HepG2 (cell line): ENCODE data around the gene SMARCA2. TPM values are rescaled to one million over a fixed set of nuclear protein-coding genes. Genes with fewer than 3 reads are reported as not detected.

ENCODE experiments used
- ATAC-seq: fragments of 200-7000 bp; cut with Tn5 transposase; 3 replicates; pipeline ENCODE4 v1.9.1; 2020; ENCODE audit warnings: mild to moderate bottlenecking, moderate library complexity
- BruUV-seq: library from RNA; stranded (reverse); fragments of 400-500 nt; replicated peaks from 2 replicates; lab custom pipeline; 2021; lab: Mats Ljungman, UMichigan
- CTCF ChIA-PET: fragments of 300-600 bp; formaldehyde crosslinking; extraction: SDS; loops from one replicate; lab custom pipeline; 2021; ENCODE audit warnings: low total read pairs, inconsistent platforms, low intra/inter-chr PET ratio; lab: Yijun Ruan, JAX
- POLR2A ChIA-PET: fragments of 350-600 bp; sonication (Branson Sonifier 250); formaldehyde crosslinking; loops from one replicate; lab custom pipeline; 2020; ENCODE audit warnings: antibody characterized with exemption, inconsistent platforms; lab: Yijun Ruan, JAX
- DNase-seq: peaks from one replicate; pipeline ENCODE4 v3.0.0-alpha.2; 2015; ENCODE audit warnings: low spot score
- FAIRE-seq: peaks from 3 replicates; lab custom pipeline; 2011; peaks lifted over from hg19 to GRCh38; lab: Jason Lieb, UNC
- H2AFZ ChIP-seq: one replicate; pipeline ENCODE4 v1.6.1; 2011; ENCODE audit warnings: low read length, inconsistent platforms
- H3K27ac ChIP-seq: fragments of 300-600 bp; 3 replicates; pipeline ENCODE4 v1.8.0; 2011; ENCODE audit warnings: mixed run types, mild to moderate bottlenecking, mixed read lengths, low read length, inconsistent platforms; ENCODE audit not compliant: insufficient read depth; ENCODE audit errors: extremely low read length
- H3K27me3 ChIP-seq, 2 experiments: fragments of 200-600 bp in 1 of 2; 2 replicates in 1 of 2; 3 replicates in 1 of 2; pipeline versions ENCODE4 v1.6.0 to v1.8.0; 2011; ENCODE audit warnings: low read length in 2 of 2, mild to moderate bottlenecking in 2 of 2, moderate library complexity in 2 of 2, inconsistent platforms in 1 of 2; ENCODE audit not compliant: insufficient read depth in 2 of 2, control insufficient read depth in 1 of 2
- H3K36me3 ChIP-seq, 2 experiments: fragments of 200-600 bp in 1 of 2; replicated peaks in 1 of 2; 2 replicates in 1 of 2; 3 replicates in 1 of 2; pipeline versions ENCODE4 v1.5.1 to v1.8.0; 2011; ENCODE audit warnings: low read length in 2 of 2, inconsistent platforms in 1 of 2; ENCODE audit not compliant: insufficient read depth in 2 of 2, control insufficient read depth in 1 of 2
- H3K4me1 ChIP-seq: 2 replicates; pipeline ENCODE4 v1.5.1; 2012; ENCODE audit warnings: low read length, inconsistent platforms; ENCODE audit not compliant: insufficient read depth
- H3K4me2 ChIP-seq: 2 replicates; pipeline ENCODE4 v1.6.0; 2011; ENCODE audit warnings: low read depth, low read length, inconsistent platforms
- H3K4me3 ChIP-seq, 3 experiments: fragments of 200-600 bp in 1 of 3; sonication (generic), shearing (Covaris generic) in 1 of 3; replicated peaks in 1 of 3; 2 replicates each; pipeline ENCODE4 v1.5.1; 2011 to 2016; ENCODE audit warnings: low read length in 3 of 3, inconsistent platforms in 2 of 3, low read depth in 2 of 3, mild to moderate bottlenecking in 2 of 3, control low read depth in 1 of 3, mixed read lengths in 1 of 3; ENCODE audit not compliant: insufficient read depth in 1 of 3
- H3K79me2 ChIP-seq: one replicate; pipeline ENCODE4 v1.6.1; 2011; ENCODE audit warnings: low read length, inconsistent platforms; ENCODE audit not compliant: insufficient read depth
- H3K9ac ChIP-seq: 2 replicates; pipeline ENCODE4 v1.6.0; 2011; ENCODE audit warnings: mild to moderate bottlenecking, low read depth, low read length, inconsistent platforms; ENCODE audit not compliant: insufficient read depth
- H3K9me3 ChIP-seq: 2 replicates; pipeline ENCODE4 v1.5.1; 2012; ENCODE audit warnings: mild to moderate bottlenecking, low read length
- H4K20me1 ChIP-seq: 2 replicates; pipeline ENCODE4 v1.6.0; 2011; ENCODE audit warnings: inconsistent platforms, mild to moderate bottlenecking, low read length, moderate library complexity; ENCODE audit not compliant: insufficient read depth
- ELF3 ChIP-seq: IDR thresholded peaks from 2 replicates; pipeline ENCODE4 v1.6.1; 2016; ENCODE audit warnings: missing genetic modification reagents, missing compliant biosample characterization
- MAFF ChIP-seq: IDR thresholded peaks from 2 replicates; pipeline ENCODE4 v1.6.1; 2011; ENCODE audit warnings: low read depth, low read length, improper control_type of control experiment
- MAFK ChIP-seq, 2 experiments: IDR thresholded peaks in 1 of 2; conservative IDR thresholded peaks in 1 of 2; 2 replicates each; pipeline ENCODE4 v1.6.1; 2011; ENCODE audit warnings: improper control_type of control experiment in 2 of 2, low read length in 2 of 2
- MBNL3 ChIP-seq: fragments of 250-450 bp; sonication (Bioruptor Pico); conservative IDR thresholded peaks from 2 replicates; pipeline ENCODE4 v1.8.0; 2022; ENCODE audit warnings: mild to moderate bottlenecking, inconsistent platforms
- RNF219 ChIP-seq: sonication (generic); formaldehyde crosslinking; IDR thresholded peaks from 2 replicates; pipeline ENCODE4 v1.5.0; 2020; ENCODE audit warnings: mild to moderate bottlenecking, missing genetic modification reagents
- ZFP1 ChIP-seq: IDR thresholded peaks from 2 replicates; pipeline ENCODE4 v1.6.1; 2016
- ZNF367 ChIP-seq: sonication (generic); formaldehyde crosslinking; IDR thresholded peaks from 2 replicates; pipeline ENCODE4 v1.4.0; 2020; ENCODE audit warnings: missing genetic modification reagents, borderline replicate concordance
- ZNF557 ChIP-seq: sonication (generic); formaldehyde crosslinking; IDR thresholded peaks from 2 replicates; pipeline ENCODE4 v1.4.0; 2020; ENCODE audit warnings: missing genetic modification reagents
- ZNF652 ChIP-seq: IDR thresholded peaks from 2 replicates; pipeline ENCODE4 v1.6.1; 2016; ENCODE audit warnings: low read depth, borderline replicate concordance
- ZNF691 ChIP-seq: sonication (generic); formaldehyde crosslinking; IDR thresholded peaks from 2 replicates; pipeline ENCODE4 v1.4.0; 2020; ENCODE audit warnings: missing genetic modification reagents, low read depth, mild to moderate bottlenecking, borderline replicate concordance
- WGBS: methylation state at CpG from one replicate; pipeline ENCODE4 v1.1.6; 2017; ENCODE audit warnings: low lambda C conversion rate; 5-methylcytosine and 5-hydroxymethylcytosine counted together
- in situ Hi-C: cut with HindIII; loops from 2 replicates; pipeline ENCODE4 v1.10.0; 2017; ENCODE audit warnings: low pct_unique_long_range_greater_than_20kb; ENCODE audit not compliant: extremely low pct_ligation_motif_present
- intact Hi-C: fragments of 100-400 bp; cut with micrococcal nuclease; formaldehyde crosslinking; loops from one replicate; pipeline ENCODE4 v1.10.0; 2022; ENCODE audit not compliant: unreplicated experiment
- polyA plus RNA-seq, 8 experiments: library from polyadenylated mRNA; depleted of rRNA in 3 of 8; stranded (reverse) in 7 of 8; unstranded in 1 of 8; fragments of >200 nt; fragmentation: Illumina TruSeq in 4 of 8; extraction: Trizol in 4 of 8; gene quantifications; 2 replicates each; pipeline versions ENCODE4 v1.2.1 to v1.2.3, GENCODE V29; 2011 to 2016; ENCODE audit warnings: low read depth in 4 of 8, missing spikeins in 1 of 8, mixed read lengths in 1 of 8; ENCODE audit not compliant: insufficient read depth in 1 of 8
- total RNA-seq, 5 experiments: library from RNA; depleted of rRNA; stranded (reverse); fragments of >200 nt; fragmentation: Illumina TruSeq; extraction: Trizol; gene quantifications; 2 replicates each; pipeline ENCODE4 v1.2.3, GENCODE V29; 2016; ENCODE audit warnings: low read depth in 1 of 5

The SMARCA2 gene
- total and polyA plus RNA-seq, 2 of the 13 experiments (the other 11 are each of a cell fraction or from before 2014, with no cell fraction given): 22.5 to 23.7 TPM

- no TSS peak for BruUV-seq
- Histone ChIP-seq H3K4me1 (no peaks in the 10 kb centered on the region), H3K4me3 (no peak overlapping the region), H2AFZ (no peak overlapping the region), H3K9ac (no peak overlapping the region), H3K27ac (no peak overlapping the region), H3K4me2 (no peak overlapping the region), H3K79me2 (no peaks in the 10 kb centered on the region), H3K36me3 (no peaks in the 10 kb centered on the region), H4K20me1 (no peaks in the 10 kb centered on the region), H3K27me3 (no peaks in the 10 kb centered on the region; a peak in 1 of 5 replicates), H3K9me3 (no peaks in the 10 kb centered on the region; the same call in 1 of the 2 replicates)
- 5% methylated on average over 9 of the region's 9 CpGs for WGBS
- FAIRE-seq (no peak), DNase-seq (no peak), ATAC-seq (no peak)
- ChIA-PET POLR2A (no interaction called here), CTCF (no interaction called here)
- intact Hi-C loops (no loop called here), in situ Hi-C loops (no loop called here)
- peak; percentile 57 for TF ChIP-seq MAFF
- no peak for TF ChIP-seq ZNF652
- no peak for TF ChIP-seq ZNF367 (CRISPR knock-in tag)
- no peak for TF ChIP-seq ZNF691
- TF ChIP-seq ELF3 (CRISPR knock-in tag): no peak
- TF ChIP-seq MBNL3 (CRISPR knock-in tag): no peak
- no peak for TF ChIP-seq ZFP1 (CRISPR knock-in tag)
- no peak for TF ChIP-seq RNF219
- TF ChIP-seq MAFK (conservative IDR thresholded peaks at IDR 0.05 in 1 of 2, IDR thresholded peaks at IDR 0.05 in 1 of 2; ENCODE audit: low read length in 2 of 2): peak; percentile 72 to 74
- no peak for TF ChIP-seq ZNF557 (CRISPR knock-in tag)
Observed at GRCh38 chr9:1966725-1967366, 48.3 kb upstream of the SMARCA2 start.
